HepG2 (cell line): ENCODE measurements around the gene ACOT8. TPM values are rescaled to one million over a fixed set of nuclear protein-coding genes. Genes with fewer than 3 reads are reported as not detected.

Experiments
- ATAD3A ChIP-seq: sonication (generic); formaldehyde crosslinking; IDR thresholded peaks from 2 replicates; pipeline ENCODE4 v1.4.0; 2020; ENCODE audit warnings: missing genetic modification reagents
- CSRNP2 ChIP-seq: sonication (generic); formaldehyde crosslinking; conservative IDR thresholded peaks from 2 replicates; pipeline ENCODE4 v1.8.0; 2022; ENCODE audit warnings: low read depth, missing genetic modification reagents
- FOSL2 ChIP-seq: sonication (generic); formaldehyde crosslinking; IDR thresholded peaks from 2 replicates; pipeline ENCODE4 v1.4.0; 2020; ENCODE audit warnings: missing genetic modification reagents
- HDAC1 ChIP-seq: sonication (generic); formaldehyde crosslinking; IDR thresholded peaks from 2 replicates; pipeline ENCODE4 v1.5.1; 2020; ENCODE audit warnings: mild to moderate bottlenecking, missing genetic modification reagents
- KLF11 ChIP-seq: IDR thresholded peaks from 2 replicates; pipeline ENCODE4 v1.6.1; 2016; ENCODE audit warnings: missing compliant biosample characterization
- MAF1 ChIP-seq: sonication (generic); formaldehyde crosslinking; IDR thresholded peaks from 2 replicates; pipeline ENCODE4 v1.5.0; 2020; ENCODE audit warnings: missing genetic modification reagents, borderline replicate concordance
- MED13 ChIP-seq: sonication (generic); formaldehyde crosslinking; IDR thresholded peaks from 2 replicates; pipeline ENCODE4 v1.5.0; 2020; ENCODE audit warnings: missing genetic modification reagents
- MLXIP ChIP-seq: sonication (generic); formaldehyde crosslinking; IDR thresholded peaks from 2 replicates; pipeline ENCODE4 v1.9.0; 2021; ENCODE audit warnings: missing genetic modification reagents, borderline replicate concordance
- MTA3 ChIP-seq: sonication (generic); formaldehyde crosslinking; IDR thresholded peaks from 2 replicates; pipeline ENCODE4 v1.4.0; 2020; ENCODE audit warnings: missing genetic modification reagents
- NFKBIZ ChIP-seq: IDR thresholded peaks from 2 replicates; pipeline ENCODE4 v1.6.1; 2018; ENCODE audit warnings: missing genetic modification reagents, missing compliant biosample characterization
- SAFB2 ChIP-seq: sonication (generic); formaldehyde crosslinking; IDR thresholded peaks from 2 replicates; pipeline ENCODE4 v1.5.1; 2020; ENCODE audit warnings: missing genetic modification reagents, low read depth, mild to moderate bottlenecking, borderline replicate concordance
- SNAPC5 ChIP-seq: sonication (generic); formaldehyde crosslinking; IDR thresholded peaks from 2 replicates; pipeline ENCODE4 v1.8.1; 2023; ENCODE audit warnings: mild to moderate bottlenecking, missing genetic modification reagents, borderline replicate concordance
- TAF1 ChIP-seq: sonication (generic); formaldehyde crosslinking; IDR thresholded peaks from 2 replicates; pipeline ENCODE4 v1.4.0; 2020; ENCODE audit warnings: missing genetic modification reagents
- ZBED4 ChIP-seq: sonication (generic); formaldehyde crosslinking; IDR thresholded peaks from 2 replicates; pipeline ENCODE4 v1.4.0; 2020; ENCODE audit warnings: missing genetic modification reagents, borderline replicate concordance
- ZNF326 ChIP-seq: sonication (generic); formaldehyde crosslinking; IDR thresholded peaks from 2 replicates; pipeline ENCODE4 v1.4.0; 2020; ENCODE audit warnings: missing genetic modification reagents, borderline replicate concordance
- ZNF441 ChIP-seq: sonication (generic); formaldehyde crosslinking; IDR thresholded peaks from 2 replicates; pipeline ENCODE4 v1.7.0; 2021; ENCODE audit warnings: missing genetic modification reagents, borderline replicate concordance
- ZNF577 ChIP-seq: sonication (generic); formaldehyde crosslinking; IDR thresholded peaks from 2 replicates; pipeline ENCODE4 v1.4.0; 2020; ENCODE audit warnings: mild to moderate bottlenecking, low read depth, missing genetic modification reagents, borderline replicate concordance
- ZNF776 ChIP-seq: sonication (generic); formaldehyde crosslinking; IDR thresholded peaks from 2 replicates; pipeline ENCODE4 v1.4.0; 2020; ENCODE audit warnings: mild to moderate bottlenecking, missing genetic modification reagents
- polyA plus RNA-seq, 8 experiments: library from polyadenylated mRNA; depleted of rRNA in 3 of 8; stranded (reverse) in 7 of 8; unstranded in 1 of 8; fragments of >200 nt; fragmentation: Illumina TruSeq in 4 of 8; extraction: Trizol in 4 of 8; gene quantifications; 2 replicates each; pipeline versions ENCODE4 v1.2.1 to v1.2.3, GENCODE V29; 2011 to 2016; ENCODE audit warnings: low read depth in 4 of 8, missing spikeins in 1 of 8, mixed read lengths in 1 of 8; ENCODE audit not compliant: insufficient read depth in 1 of 8
- total RNA-seq, 5 experiments: library from RNA; depleted of rRNA; stranded (reverse); fragments of >200 nt; fragmentation: Illumina TruSeq; extraction: Trizol; gene quantifications; 2 replicates each; pipeline ENCODE4 v1.2.3, GENCODE V29; 2016; ENCODE audit warnings: low read depth in 1 of 5

Gene ACOT8
- total and polyA plus RNA-seq, 2 of the 13 experiments (the other 11 are each of a cell fraction or from before 2014, with no cell fraction given): 31.4 to 45.5 TPM

- TF ChIP-seq CSRNP2 (CRISPR knock-in tag) (0 out of 2 replicates have a peak, but pooled peaks have one; percentile 34), MAF1 (CRISPR knock-in tag) (no peak), ZNF326 (CRISPR knock-in tag) (no peak), SNAPC5 (CRISPR knock-in tag) (peak; percentile 91), SAFB2 (peak; percentile 87), ZNF776 (CRISPR knock-in tag) (peak; percentile 64; the same call in 1 of the 2 replicates), MTA3 (no peak), HDAC1 (CRISPR knock-in tag) (peak; percentile 95), TAF1 (CRISPR knock-in tag) (peak; percentile 69), ZNF577 (CRISPR knock-in tag) (no peak), MLXIP (no peak), ZBED4 (CRISPR knock-in tag) (no peak; the same call in 1 of the 2 replicates), ZNF441 (CRISPR knock-in tag) (peak; percentile 79), FOSL2 (CRISPR knock-in tag) (no peak), KLF11 (CRISPR knock-in tag) (no peak), ATAD3A (CRISPR knock-in tag) (no peak), MED13 (CRISPR knock-in tag) (no peak), NFKBIZ (no peak)
These were observed 44.8 kb downstream of the ACOT8 start, which contains the start of gene UBE2C (continued) for GRCh38 chr20:45812157-45813005.
